ENCODE data around the gene ZBTB39. TPM values are rescaled to one million over a fixed set of nuclear protein-coding genes. Genes with fewer than 3 reads are reported as not detected.

ZBTB39 gene
- total and polyA plus RNA-seq, 10 donors = 1.7 to 15.7 (median 10.8) TPM

GRCh38 chr12:56996793-56997545, 9.4 kb downstream of the ZBTB39 start:
- 69 to 78% (median 74%) methylated on average over 12 of the region's 12 CpGs for WGBS, 5 donors
- H3K9me3 ChIP-seq = no peaks in the 10 kb centered on the region
- TF ChIP-seq POLR2AphosphoS5 (IDR thresholded peaks at IDR 0.05) = peak; percentile 71 to 87 (median 72)
- TF ChIP-seq POLR2A (IDR thresholded peaks at IDR 0.05) = no peak
- TF ChIP-seq CTCF (IDR thresholded peaks at IDR 0.05 in 8 of 11, conservative IDR thresholded peaks at IDR 0.05 in 3 of 11) = no peak
- peak; percentile 84 for DNase-seq
- intact Hi-C loops (cut with DNase I; ENCODE audit: low total_unique reads) = no loop called here
- peak overlapping the region; percentile 36 to 85 (median 72) for H3K27ac ChIP-seq
- H3K4me1 ChIP-seq = peaks cover 24 to 88% (median 64%) of the 10 kb centered on the region in 6 donors
- peak overlapping the region in 4 of 8 donors; percentile 25 to 63 (median 37) for H3K4me3 ChIP-seq
- H3K27me3 ChIP-seq (replicated peaks in 1 of 7) = no peaks in the 10 kb centered on the region
- peaks cover 0 to 66% (median 2%) of the 10 kb centered on the region in 6 donors for H3K36me3 ChIP-seq

- Histone ChIP-seq H3K27ac (peak overlapping the region in 7 of 8 donors; percentile 36 to 85 (median 78)), H3K4me3 (peak overlapping the region in 6 of 8 donors; percentile 19 to 63 (median 28)), H3K4me1 (peaks cover 29 to 88% (median 64%) of the 10 kb centered on the region in 6 donors), H3K9me3 (no peaks in the 10 kb centered on the region), H3K36me3 (peaks cover 0 to 59% (median 0%) of the 10 kb centered on the region in 6 donors), H3K27me3 (replicated peaks in 1 of 7) (no peaks in the 10 kb centered on the region)
- WGBS, 5 donors = 71 to 95% (median 81%) methylated on average over 11 of the region's 11 CpGs
- intact Hi-C loops (cut with DNase I; ENCODE audit: low total_unique reads) = no loop called here
- peak in 1 of 3 donors; percentile 8 for TF ChIP-seq POLR2AphosphoS5 (IDR thresholded peaks at IDR 0.05)
- no peak for TF ChIP-seq CTCF (IDR thresholded peaks at IDR 0.05 in 8 of 11, conservative IDR thresholded peaks at IDR 0.05 in 3 of 11)
- TF ChIP-seq POLR2A (IDR thresholded peaks at IDR 0.05) = no peak
- DNase-seq = peak; percentile 64
These were observed 10.3 kb downstream of the ZBTB39 start for GRCh38 chr12:56995930-56996496.

- TF ChIP-seq CTCF (IDR thresholded peaks at IDR 0.05 in 8 of 11, conservative IDR thresholded peaks at IDR 0.05 in 3 of 11) (no peak), POLR2A (IDR thresholded peaks at IDR 0.05) (no peak), POLR2AphosphoS5 (IDR thresholded peaks at IDR 0.05) (peak in 2 of 3 donors; percentile 15 to 26)
- Histone ChIP-seq H3K4me1 (peaks cover 27 to 88% (median 63%) of the 10 kb centered on the region in 6 donors), H3K27me3 (replicated peaks in 1 of 7) (no peaks in the 10 kb centered on the region), H3K9me3 (no peaks in the 10 kb centered on the region), H3K27ac (peak overlapping the region in 6 of 8 donors; percentile 65 to 85 (median 78)), H3K4me3 (peak overlapping the region in 6 of 8 donors; percentile 19 to 63 (median 28)), H3K36me3 (peaks cover 0 to 52% (median 0%) of the 10 kb centered on the region in 6 donors)
- intact Hi-C loops (cut with DNase I; ENCODE audit: low total_unique reads) = no loop called here
- WGBS, 5 donors = 76 to 89% (median 78%) methylated on average over 17 to 26 of the region's 26 CpGs
- peak; percentile 69 for DNase-seq
These were observed 11.0 kb downstream of the ZBTB39 start for GRCh38 chr12:56995201-56995929.

Data from spleen (tissue), 11 donors.